MM.1S (cell line): Measurements from ENCODE around the gene TRIM69.

Experiments used
- DNase-seq: peaks from one replicate; pipeline ENCODE4 v3.0.0-alpha.2; 2015
- H2AFZ ChIP-seq: fragments of 300-600 bp; sonication (generic); 2 replicates; pipeline ENCODE4 v1.6.0; 2016; ENCODE audit warnings: antibody characterized with exemption, low read length
- H3F3A ChIP-seq: fragments of 300-600 bp; sonication (generic); 2 replicates; pipeline ENCODE4 v1.6.1; 2016; ENCODE audit warnings: mild to moderate bottlenecking, antibody characterized with exemption, low read length, moderate library complexity, mixed read lengths; ENCODE audit not compliant: insufficient read depth
- H3K27ac ChIP-seq: fragments of 300-600 bp; sonication (generic); 2 replicates; pipeline ENCODE4 v1.5.1; 2016; ENCODE audit warnings: mild to moderate bottlenecking, low read length
- H3K27me3 ChIP-seq: fragments of 300-600 bp; sonication (generic); replicated peaks from 2 replicates; pipeline ENCODE4 v1.6.0; 2016; ENCODE audit warnings: low read length; ENCODE audit not compliant: insufficient read depth
- H3K36me3 ChIP-seq: fragments of 300-600 bp; sonication (generic); replicated peaks from 2 replicates; pipeline ENCODE4 v1.6.1; 2016; ENCODE audit warnings: mild to moderate bottlenecking, low read length, mixed read lengths; ENCODE audit not compliant: insufficient read depth
- H3K4me1 ChIP-seq: fragments of 300-600 bp; sonication (generic); 2 replicates; pipeline ENCODE4 v1.6.1; 2016; ENCODE audit warnings: low read length, mixed read lengths
- H3K4me2 ChIP-seq: fragments of 300-600 bp; sonication (generic); 2 replicates; pipeline ENCODE4 v1.6.0; 2016; ENCODE audit warnings: low read depth, low read length
- H3K4me3 ChIP-seq: fragments of 300-600 bp; sonication (generic); 2 replicates; pipeline ENCODE4 v1.5.1; 2016; ENCODE audit warnings: low read length, mixed read lengths
- H3K79me2 ChIP-seq: fragments of 300-600 bp; sonication (generic); 2 replicates; pipeline ENCODE4 v1.6.1; 2016; ENCODE audit warnings: mixed run types, low read length, mixed read lengths
- H3K9ac ChIP-seq: fragments of 300-600 bp; sonication (generic); 2 replicates; pipeline ENCODE4 v1.6.1; 2016; ENCODE audit warnings: low read length, mixed read lengths
- H3K9me2 ChIP-seq: fragments of 300-600 bp; sonication (generic); replicated peaks from 2 replicates; pipeline ENCODE4 v1.6.1; 2016; ENCODE audit warnings: mild to moderate bottlenecking, low read length, mixed read lengths; ENCODE audit not compliant: insufficient read depth
- H3K9me3 ChIP-seq: fragments of 300-600 bp; sonication (generic); replicated peaks from 2 replicates; pipeline ENCODE4 v1.6.1; 2016; ENCODE audit warnings: mild to moderate bottlenecking, low read length, mixed read lengths; ENCODE audit not compliant: insufficient read depth
- H4K20me1 ChIP-seq: fragments of 300-600 bp; sonication (generic); 2 replicates; pipeline ENCODE4 v1.6.1; 2016; ENCODE audit warnings: mild to moderate bottlenecking, low read length, moderate library complexity, mixed read lengths; ENCODE audit not compliant: insufficient read depth
- EZH2 ChIP-seq: fragments of 300-600 bp; sonication (generic); optimal IDR thresholded peaks from 2 replicates; pipeline ENCODE3; 2017; ENCODE audit warnings: low read depth, mild to moderate bottlenecking, antibody characterized with exemption, low read length, mixed read lengths
- EZH2phosphoT487 ChIP-seq: fragments of 300-600 bp; sonication (generic); IDR thresholded peaks from 2 replicates; pipeline ENCODE4 v1.6.1; 2018; ENCODE audit warnings: antibody characterized with exemption, low read length
- TF ChIP-seq, protein P1 (sequence below): fragments of 300-600 bp; sonication (generic); IDR thresholded peaks from 2 replicates; pipeline ENCODE4 v1.5.1; 2016; ENCODE audit warnings: antibody characterized with exemption, low read length, mixed read lengths

The TRIM69 gene

DNA sequence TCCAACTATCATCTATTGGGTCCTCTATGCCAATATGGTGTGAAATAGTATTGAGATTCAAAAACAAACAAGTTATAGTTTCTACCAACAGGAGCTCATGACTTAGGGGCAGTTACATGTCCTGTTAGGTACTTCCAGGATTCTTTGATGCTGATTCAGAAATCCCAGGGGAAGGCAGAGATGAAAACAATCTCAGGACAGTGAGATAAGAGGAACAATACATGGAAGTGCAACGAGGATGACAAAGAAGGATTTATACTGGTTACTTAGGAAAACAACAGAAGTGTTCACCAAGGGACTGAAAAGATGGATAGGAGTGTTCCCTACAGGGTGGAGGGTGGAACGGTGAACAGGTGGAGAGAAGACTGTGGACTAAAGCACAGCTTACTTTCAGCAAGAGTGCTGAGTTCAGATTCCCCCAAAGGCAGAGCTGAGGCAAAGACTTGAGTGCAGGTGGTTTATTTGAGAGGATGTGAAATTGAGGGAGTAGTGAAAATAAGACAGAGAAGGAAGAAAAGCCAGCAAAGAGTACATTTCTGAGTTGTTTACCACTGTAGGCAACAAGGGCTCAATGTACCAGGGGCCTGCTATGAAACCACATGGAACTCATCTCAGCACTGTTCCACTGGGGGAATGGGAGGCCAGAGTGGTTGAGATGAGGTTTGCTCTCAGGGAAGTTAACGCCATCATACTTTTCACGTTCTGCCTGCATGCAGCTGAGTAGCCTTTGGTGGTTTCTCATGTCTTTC is 68.1 kb downstream of the TRIM69 start:
- no peak overlapping the region for H3K27ac ChIP-seq
- H3K36me3 ChIP-seq = no peaks in the 10 kb centered on the region
- no peak overlapping the region for H3K4me2 ChIP-seq
- H3K9me2 ChIP-seq = no peaks in the 10 kb centered on the region
- H2AFZ ChIP-seq = no peak overlapping the region
- H3K9me3 ChIP-seq = no peaks in the 10 kb centered on the region
- H3K4me3 ChIP-seq = no peak overlapping the region
- H4K20me1 ChIP-seq = no peaks in the 10 kb centered on the region
- H3K27me3 ChIP-seq = no peaks in the 10 kb centered on the region
- peak; percentile 28 for DNase-seq
- H3K79me2 ChIP-seq = no peaks in the 10 kb centered on the region
- H3K4me1 ChIP-seq = peaks cover 15% of the 10 kb centered on the region
- H3K9ac ChIP-seq = no peak overlapping the region
- TF ChIP-seq EZH2phosphoT487 (no peak), EZH2 (no peak)
- TF ChIP-seq, protein P1, sequence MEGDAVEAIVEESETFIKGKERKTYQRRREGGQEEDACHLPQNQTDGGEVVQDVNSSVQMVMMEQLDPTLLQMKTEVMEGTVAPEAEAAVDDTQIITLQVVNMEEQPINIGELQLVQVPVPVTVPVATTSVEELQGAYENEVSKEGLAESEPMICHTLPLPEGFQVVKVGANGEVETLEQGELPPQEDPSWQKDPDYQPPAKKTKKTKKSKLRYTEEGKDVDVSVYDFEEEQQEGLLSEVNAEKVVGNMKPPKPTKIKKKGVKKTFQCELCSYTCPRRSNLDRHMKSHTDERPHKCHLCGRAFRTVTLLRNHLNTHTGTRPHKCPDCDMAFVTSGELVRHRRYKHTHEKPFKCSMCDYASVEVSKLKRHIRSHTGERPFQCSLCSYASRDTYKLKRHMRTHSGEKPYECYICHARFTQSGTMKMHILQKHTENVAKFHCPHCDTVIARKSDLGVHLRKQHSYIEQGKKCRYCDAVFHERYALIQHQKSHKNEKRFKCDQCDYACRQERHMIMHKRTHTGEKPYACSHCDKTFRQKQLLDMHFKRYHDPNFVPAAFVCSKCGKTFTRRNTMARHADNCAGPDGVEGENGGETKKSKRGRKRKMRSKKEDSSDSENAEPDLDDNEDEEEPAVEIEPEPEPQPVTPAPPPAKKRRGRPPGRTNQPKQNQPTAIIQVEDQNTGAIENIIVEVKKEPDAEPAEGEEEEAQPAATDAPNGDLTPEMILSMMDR = no peak
- no peaks in the 10 kb centered on the region for H3F3A ChIP-seq

GRCh38 chr15:44808557-44808956 is 72.2 kb downstream of the TRIM69 start:
- no peak overlapping the region for H2AFZ ChIP-seq
- H3K4me3 ChIP-seq = no peak overlapping the region
- TF ChIP-seq EZH2 (no peak), EZH2phosphoT487 (no peak)
- TF ChIP-seq, protein P1 = no peak
- no peaks in the 10 kb centered on the region for H3K9me3 ChIP-seq
- no peaks in the 10 kb centered on the region for H3K36me3 ChIP-seq
- no peak overlapping the region for H3K9ac ChIP-seq
- no peaks in the 10 kb centered on the region for H3K9me2 ChIP-seq
- no peaks in the 10 kb centered on the region; the same call in 1 of the 2 replicates for H3F3A ChIP-seq
- H3K27me3 ChIP-seq = no peaks in the 10 kb centered on the region
- no peaks in the 10 kb centered on the region for H4K20me1 ChIP-seq
- H3K27ac ChIP-seq = no peak overlapping the region
- DNase-seq = no peak
- no peak overlapping the region for H3K4me2 ChIP-seq
- H3K79me2 ChIP-seq = no peaks in the 10 kb centered on the region
- H3K4me1 ChIP-seq = peaks cover 19% of the 10 kb centered on the region; the same call in 1 of the 2 replicates

- Histone ChIP-seq H3K36me3 (no peaks in the 10 kb centered on the region), H3K4me1 (peaks cover 9% of the 10 kb centered on the region; the same call in 1 of the 2 replicates), H3K9me3 (no peaks in the 10 kb centered on the region), H3K79me2 (no peaks in the 10 kb centered on the region), H4K20me1 (no peaks in the 10 kb centered on the region), H2AFZ (no peak overlapping the region), H3K4me3 (no peak overlapping the region), H3K27me3 (no peaks in the 10 kb centered on the region), H3K27ac (no peak overlapping the region), H3K9ac (no peak overlapping the region), H3K9me2 (no peaks in the 10 kb centered on the region), H3F3A (no peaks in the 10 kb centered on the region; the same call in 1 of the 2 replicates), H3K4me2 (no peak overlapping the region)
- no peak for TF ChIP-seq EZH2
- TF ChIP-seq, protein P1 = no peak
- TF ChIP-seq EZH2phosphoT487 = no peak
- no peak for DNase-seq
Measured at GRCh38 chr15:44810237-44810636, 73.9 kb downstream of the TRIM69 start.
